ENCODE results near the gene SLC6A16. TPM values are rescaled to one million over a fixed set of nuclear protein-coding genes. Genes with fewer than 3 reads are reported as not detected.

SLC6A16 gene
- total and polyA plus RNA-seq, 2 experiments from 2014 or later: 0.31 to 1.8 TPM

DNA sequence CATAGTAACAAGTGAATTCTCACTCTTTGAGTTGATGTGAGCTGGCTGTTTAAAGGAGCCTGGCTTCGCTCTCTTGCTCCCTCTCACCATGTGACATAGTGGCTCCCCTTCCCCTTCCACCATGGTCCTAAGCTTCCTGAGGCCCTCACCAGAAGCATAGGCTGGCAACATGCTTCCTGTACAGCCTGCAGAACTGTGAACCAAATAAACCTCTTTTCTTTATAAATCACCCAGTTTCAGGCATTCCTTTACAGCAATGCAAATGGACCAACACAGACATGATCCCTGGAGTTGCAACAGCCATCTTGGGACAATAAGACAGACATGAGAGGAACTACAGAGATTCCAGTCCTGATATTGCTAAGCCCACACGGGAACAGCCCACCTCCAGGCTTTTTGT is 24.6 kb upstream of the SLC6A16 start (continued):
- TF ChIP-seq NANOG (IDR thresholded peaks at IDR 0.05; ENCODE audit: borderline replicate concordance) (no peak), JUNB (IDR thresholded peaks at IDR 0.05; ENCODE audit: unreplicated experiment) (no peak)

DNA sequence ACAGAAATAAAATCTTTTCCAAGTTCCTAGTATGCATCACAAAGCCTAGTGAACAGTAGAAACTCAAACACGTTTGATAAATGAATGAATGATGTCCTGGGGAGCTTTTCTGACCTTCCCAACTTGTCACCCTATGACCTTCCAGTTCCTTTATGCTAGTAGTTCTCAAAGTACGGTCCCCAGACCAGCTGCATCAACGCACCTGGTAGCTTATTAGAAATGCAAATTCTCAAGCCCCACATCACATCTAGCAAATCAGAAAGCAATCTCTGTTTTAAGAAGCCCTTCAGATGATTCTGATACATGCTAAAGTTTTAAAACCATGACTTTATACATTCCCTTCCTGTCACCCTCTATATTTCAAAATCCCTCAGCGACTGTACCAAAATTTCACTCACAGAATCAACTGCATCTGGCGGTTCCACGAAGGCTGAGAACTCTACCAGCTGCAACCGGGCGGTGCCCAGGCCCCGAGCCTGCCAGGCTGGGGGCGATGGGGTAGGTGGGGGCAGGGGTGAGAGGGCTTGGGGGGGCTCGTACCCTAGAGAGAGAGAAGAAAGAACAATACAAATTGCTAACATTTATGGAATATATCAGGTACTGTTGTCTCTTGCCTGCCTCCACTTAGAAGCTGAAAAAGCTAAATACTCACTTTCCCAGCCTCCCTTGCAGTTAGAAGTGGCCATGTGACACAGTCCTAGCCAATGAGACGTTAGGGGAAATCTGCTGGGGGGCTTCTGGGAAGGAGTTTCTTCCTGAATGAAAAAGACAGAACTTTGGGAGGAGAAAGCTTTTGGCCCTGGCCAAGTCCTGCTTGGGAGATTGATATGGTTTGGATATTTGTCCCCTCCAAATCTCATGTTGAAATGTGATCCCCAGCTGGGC is 23.6 kb upstream of the SLC6A16 start:
- H3K9me3 Mint-ChIP-seq: 0 out of 3 replicates have a peak, but pooled peaks cover 3% of the 10 kb centered on the region
- no peak overlapping the region for H2AFZ ChIP-seq
- H3K9me2 ChIP-seq (ENCODE audit: insufficient read depth): no peaks in the 10 kb centered on the region
- H3K4me1 Mint-ChIP-seq: peaks cover 6% of the 10 kb centered on the region; the same call in 2 of the 3 replicates
- H3K4me3 ChIP-seq: no peak overlapping the region
- no peaks in the 10 kb centered on the region for H3K4me1 ChIP-seq (ENCODE audit: insufficient read depth)
- 0 out of 2 replicates have a peak, but pooled peaks cover 12% of the 10 kb centered on the region for H3F3A ChIP-seq (replicated peaks; ENCODE audit: low read depth)
- peaks cover 19% of the 10 kb centered on the region for H3K27me3 Mint-ChIP-seq (ENCODE audit: insufficient read depth, low read depth, poor library complexity)
- no peak overlapping the region for H3K4me2 ChIP-seq
- ATAC-seq (peak; percentile 16; the same call in 1 of the 3 replicates), DNase-seq (ENCODE audit: low spot score) (no peak)
- no peaks in the 10 kb centered on the region for H3K27me3 ChIP-seq (ENCODE audit: insufficient read depth)
- no peak overlapping the region for H3K4me3 Mint-ChIP-seq
- peaks cover 60% of the 10 kb centered on the region for H3K36me3 ChIP-seq (ENCODE audit: insufficient read depth)
- peaks cover 3% of the 10 kb centered on the region for H3K79me2 ChIP-seq (replicated peaks; ENCODE audit: insufficient read depth)
- no peak overlapping the region for H3K27ac ChIP-seq (ENCODE audit: low read depth)
- peak overlapping the region; percentile 53; the same call in 1 of the 2 replicates for H3K27ac Mint-ChIP-seq
- peaks cover 97% of the 10 kb centered on the region for H3K36me3 Mint-ChIP-seq (ENCODE audit: low read depth)
- peaks cover 6% of the 10 kb centered on the region; the same call in 1 of the 2 replicates for H4K20me1 ChIP-seq (replicated peaks; ENCODE audit: insufficient read depth)
- TF ChIP-seq JUNB (IDR thresholded peaks at IDR 0.05; ENCODE audit: unreplicated experiment) (no peak), EZH2 (IDR thresholded peaks at IDR 0.05; ENCODE audit: low read depth, unreplicated experiment) (no peak), NANOG (IDR thresholded peaks at IDR 0.05; ENCODE audit: borderline replicate concordance) (no peak), ZNF114 (CRISPR knock-in tag; IDR thresholded peaks at IDR 0.05) (no peak), ZNF331 (CRISPR knock-in tag; IDR thresholded peaks at IDR 0.05; ENCODE audit: low read depth) (no peak), CREB1 (CRISPR knock-in tag; IDR thresholded peaks at IDR 0.05; ENCODE audit: low read depth) (no peak), POLR2AphosphoS5 (IDR thresholded peaks at IDR 0.05; ENCODE audit: low read depth) (no peak), EZH2phosphoT487 (IDR thresholded peaks at IDR 0.05; ENCODE audit: unreplicated experiment) (no peak), STAT1 (IDR thresholded peaks at IDR 0.05; ENCODE audit: unreplicated experiment) (no peak)
- TF ChIP-seq, protein P1, sequence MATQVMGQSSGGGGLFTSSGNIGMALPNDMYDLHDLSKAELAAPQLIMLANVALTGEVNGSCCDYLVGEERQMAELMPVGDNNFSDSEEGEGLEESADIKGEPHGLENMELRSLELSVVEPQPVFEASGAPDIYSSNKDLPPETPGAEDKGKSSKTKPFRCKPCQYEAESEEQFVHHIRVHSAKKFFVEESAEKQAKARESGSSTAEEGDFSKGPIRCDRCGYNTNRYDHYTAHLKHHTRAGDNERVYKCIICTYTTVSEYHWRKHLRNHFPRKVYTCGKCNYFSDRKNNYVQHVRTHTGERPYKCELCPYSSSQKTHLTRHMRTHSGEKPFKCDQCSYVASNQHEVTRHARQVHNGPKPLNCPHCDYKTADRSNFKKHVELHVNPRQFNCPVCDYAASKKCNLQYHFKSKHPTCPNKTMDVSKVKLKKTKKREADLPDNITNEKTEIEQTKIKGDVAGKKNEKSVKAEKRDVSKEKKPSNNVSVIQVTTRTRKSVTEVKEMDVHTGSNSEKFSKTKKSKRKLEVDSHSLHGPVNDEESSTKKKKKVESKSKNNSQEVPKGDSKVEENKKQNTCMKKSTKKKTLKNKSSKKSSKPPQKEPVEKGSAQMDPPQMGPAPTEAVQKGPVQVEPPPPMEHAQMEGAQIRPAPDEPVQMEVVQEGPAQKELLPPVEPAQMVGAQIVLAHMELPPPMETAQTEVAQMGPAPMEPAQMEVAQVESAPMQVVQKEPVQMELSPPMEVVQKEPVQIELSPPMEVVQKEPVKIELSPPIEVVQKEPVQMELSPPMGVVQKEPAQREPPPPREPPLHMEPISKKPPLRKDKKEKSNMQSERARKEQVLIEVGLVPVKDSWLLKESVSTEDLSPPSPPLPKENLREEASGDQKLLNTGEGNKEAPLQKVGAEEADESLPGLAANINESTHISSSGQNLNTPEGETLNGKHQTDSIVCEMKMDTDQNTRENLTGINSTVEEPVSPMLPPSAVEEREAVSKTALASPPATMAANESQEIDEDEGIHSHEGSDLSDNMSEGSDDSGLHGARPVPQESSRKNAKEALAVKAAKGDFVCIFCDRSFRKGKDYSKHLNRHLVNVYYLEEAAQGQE (IDR thresholded peaks at IDR 0.05; ENCODE audit: unreplicated experiment): no peak
- TF ChIP-seq, protein P2, sequence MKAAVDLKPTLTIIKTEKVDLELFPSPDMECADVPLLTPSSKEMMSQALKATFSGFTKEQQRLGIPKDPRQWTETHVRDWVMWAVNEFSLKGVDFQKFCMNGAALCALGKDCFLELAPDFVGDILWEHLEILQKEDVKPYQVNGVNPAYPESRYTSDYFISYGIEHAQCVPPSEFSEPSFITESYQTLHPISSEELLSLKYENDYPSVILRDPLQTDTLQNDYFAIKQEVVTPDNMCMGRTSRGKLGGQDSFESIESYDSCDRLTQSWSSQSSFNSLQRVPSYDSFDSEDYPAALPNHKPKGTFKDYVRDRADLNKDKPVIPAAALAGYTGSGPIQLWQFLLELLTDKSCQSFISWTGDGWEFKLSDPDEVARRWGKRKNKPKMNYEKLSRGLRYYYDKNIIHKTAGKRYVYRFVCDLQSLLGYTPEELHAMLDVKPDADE (IDR thresholded peaks at IDR 0.05): no peak
- TF ChIP-seq, protein P3, sequence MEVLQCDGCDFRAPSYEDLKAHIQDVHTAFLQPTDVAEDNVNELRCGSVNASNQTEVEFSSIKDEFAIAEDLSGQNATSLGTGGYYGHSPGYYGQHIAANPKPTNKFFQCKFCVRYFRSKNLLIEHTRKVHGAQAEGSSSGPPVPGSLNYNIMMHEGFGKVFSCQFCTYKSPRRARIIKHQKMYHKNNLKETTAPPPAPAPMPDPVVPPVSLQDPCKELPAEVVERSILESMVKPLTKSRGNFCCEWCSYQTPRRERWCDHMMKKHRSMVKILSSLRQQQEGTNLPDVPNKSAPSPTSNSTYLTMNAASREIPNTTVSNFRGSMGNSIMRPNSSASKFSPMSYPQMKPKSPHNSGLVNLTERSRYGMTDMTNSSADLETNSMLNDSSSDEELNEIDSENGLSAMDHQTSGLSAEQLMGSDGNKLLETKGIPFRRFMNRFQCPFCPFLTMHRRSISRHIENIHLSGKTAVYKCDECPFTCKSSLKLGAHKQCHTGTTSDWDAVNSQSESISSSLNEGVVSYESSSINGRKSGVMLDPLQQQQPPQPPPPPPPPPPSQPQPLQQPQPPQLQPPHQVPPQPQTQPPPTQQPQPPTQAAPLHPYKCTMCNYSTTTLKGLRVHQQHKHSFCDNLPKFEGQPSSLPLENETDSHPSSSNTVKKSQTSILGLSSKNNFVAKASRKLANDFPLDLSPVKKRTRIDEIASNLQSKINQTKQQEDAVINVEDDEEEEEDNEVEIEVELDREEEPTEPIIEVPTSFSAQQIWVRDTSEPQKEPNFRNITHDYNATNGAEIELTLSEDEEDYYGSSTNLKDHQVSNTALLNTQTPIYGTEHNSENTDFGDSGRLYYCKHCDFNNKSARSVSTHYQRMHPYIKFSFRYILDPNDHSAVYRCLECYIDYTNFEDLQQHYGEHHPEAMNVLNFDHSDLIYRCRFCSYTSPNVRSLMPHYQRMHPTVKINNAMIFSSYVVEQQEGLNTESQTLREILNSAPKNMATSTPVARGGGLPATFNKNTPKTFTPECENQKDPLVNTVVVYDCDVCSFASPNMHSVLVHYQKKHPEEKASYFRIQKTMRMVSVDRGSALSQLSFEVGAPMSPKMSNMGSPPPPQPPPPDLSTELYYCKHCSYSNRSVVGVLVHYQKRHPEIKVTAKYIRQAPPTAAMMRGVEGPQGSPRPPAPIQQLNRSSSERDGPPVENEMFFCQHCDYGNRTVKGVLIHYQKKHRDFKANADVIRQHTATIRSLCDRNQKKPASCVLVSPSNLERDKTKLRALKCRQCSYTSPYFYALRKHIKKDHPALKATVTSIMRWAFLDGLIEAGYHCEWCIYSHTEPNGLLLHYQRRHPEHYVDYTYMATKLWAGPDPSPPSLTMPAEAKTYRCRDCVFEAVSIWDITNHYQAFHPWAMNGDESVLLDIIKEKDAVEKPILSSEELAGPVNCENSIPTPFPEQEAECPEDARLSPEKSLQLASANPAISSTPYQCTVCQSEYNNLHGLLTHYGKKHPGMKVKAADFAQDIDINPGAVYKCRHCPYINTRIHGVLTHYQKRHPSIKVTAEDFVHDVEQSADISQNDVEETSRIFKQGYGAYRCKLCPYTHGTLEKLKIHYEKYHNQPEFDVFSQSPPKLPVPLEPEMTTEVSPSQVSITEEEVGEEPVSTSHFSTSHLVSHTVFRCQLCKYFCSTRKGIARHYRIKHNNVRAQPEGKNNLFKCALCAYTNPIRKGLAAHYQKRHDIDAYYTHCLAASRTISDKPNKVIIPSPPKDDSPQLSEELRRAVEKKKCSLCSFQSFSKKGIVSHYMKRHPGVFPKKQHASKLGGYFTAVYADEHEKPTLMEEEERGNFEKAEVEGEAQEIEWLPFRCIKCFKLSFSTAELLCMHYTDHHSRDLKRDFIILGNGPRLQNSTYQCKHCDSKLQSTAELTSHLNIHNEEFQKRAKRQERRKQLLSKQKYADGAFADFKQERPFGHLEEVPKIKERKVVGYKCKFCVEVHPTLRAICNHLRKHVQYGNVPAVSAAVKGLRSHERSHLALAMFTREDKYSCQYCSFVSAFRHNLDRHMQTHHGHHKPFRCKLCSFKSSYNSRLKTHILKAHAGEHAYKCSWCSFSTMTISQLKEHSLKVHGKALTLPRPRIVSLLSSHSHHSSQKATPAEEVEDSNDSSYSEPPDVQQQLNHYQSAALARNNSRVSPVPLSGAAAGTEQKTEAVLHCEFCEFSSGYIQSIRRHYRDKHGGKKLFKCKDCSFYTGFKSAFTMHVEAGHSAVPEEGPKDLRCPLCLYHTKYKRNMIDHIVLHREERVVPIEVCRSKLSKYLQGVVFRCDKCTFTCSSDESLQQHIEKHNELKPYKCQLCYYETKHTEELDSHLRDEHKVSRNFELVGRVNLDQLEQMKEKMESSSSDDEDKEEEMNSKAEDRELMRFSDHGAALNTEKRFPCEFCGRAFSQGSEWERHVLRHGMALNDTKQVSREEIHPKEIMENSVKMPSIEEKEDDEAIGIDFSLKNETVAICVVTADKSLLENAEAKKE (CRISPR knock-in tag; IDR thresholded peaks at IDR 0.05): no peak
